Effector memory CD8-positive, alpha-beta T cell (primary cell): ENCODE measurements around the gene UNC5B.
A peak's percentile ranks its signal among the peaks of the same experiment; 100 is the strongest.

Experiments
- ATAC-seq: fragments of 150-1000 bp; cut with Tn5 transposase; replicated peaks from 2 replicates; pipeline ENCODE4 v1.10.0; 2021; ENCODE audit warnings: mild to moderate bottlenecking, moderate library complexity
- DNase-seq, 3 experiments: peaks; one replicate each; pipeline ENCODE4 v3.0.0; 2021
- H3K27ac Mint-ChIP-seq, 2 donors: one replicate each; pipeline ENCODE4 v1.8.0; 2022; ENCODE audit warnings: mild to moderate bottlenecking in 2 of 2, mixed read lengths in 2 of 2, moderate library complexity in 2 of 2
- H3K27me3 Mint-ChIP-seq, 2 donors: one replicate each; pipeline ENCODE4 v1.8.0; 2022; ENCODE audit warnings: mixed read lengths in 2 of 2
- H3K36me3 Mint-ChIP-seq: one replicate; pipeline ENCODE4 v1.8.0; 2022; ENCODE audit warnings: mild to moderate bottlenecking, moderate library complexity, mixed read lengths; ENCODE audit not compliant: insufficient read depth
- H3K4me1 Mint-ChIP-seq, 2 donors: one replicate each; pipeline ENCODE4 v1.8.0; 2022; ENCODE audit warnings: low read depth in 2 of 2, mixed read lengths in 2 of 2
- H3K4me3 Mint-ChIP-seq, 2 donors: one replicate each; pipeline ENCODE4 v1.8.0; 2022; ENCODE audit warnings: mild to moderate bottlenecking in 2 of 2, mixed read lengths in 2 of 2, moderate library complexity in 2 of 2
- H3K9me3 Mint-ChIP-seq, 2 donors: one replicate each; pipeline ENCODE4 v1.8.0; 2022; ENCODE audit warnings: mixed read lengths in 2 of 2

The UNC5B gene

DNA sequence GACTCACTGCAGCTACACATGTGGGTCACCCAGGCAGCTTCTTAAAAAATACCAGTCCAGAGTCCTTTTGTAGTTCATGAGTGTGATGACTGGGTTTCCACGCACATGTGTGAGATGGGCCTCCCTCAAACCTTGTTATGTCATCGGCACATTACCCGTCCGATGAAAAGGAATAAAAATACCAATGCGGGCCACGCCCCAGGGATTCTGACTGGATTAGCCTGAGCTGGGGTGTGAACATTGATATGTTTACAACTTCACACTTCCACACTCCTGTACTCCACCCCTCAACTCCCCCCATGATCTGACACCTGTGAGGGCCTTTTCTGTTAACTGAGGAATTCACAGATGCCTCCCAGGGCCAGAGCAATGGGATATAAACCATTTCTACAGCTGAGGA, 112.9 kb downstream of the UNC5B start:
- Mint-ChIP-seq H3K9me3 (no peaks in the 10 kb centered on the region), H3K4me1 (peaks cover 22 to 33% of the 10 kb centered on the region in 2 donors), H3K27me3 (no peaks in the 10 kb centered on the region), H3K36me3 (peaks cover 17% of the 10 kb centered on the region), H3K4me3 (no peak overlapping the region), H3K27ac (no peak overlapping the region)
- DNase-seq, result no peak
- no peak for ATAC-seq

DNA sequence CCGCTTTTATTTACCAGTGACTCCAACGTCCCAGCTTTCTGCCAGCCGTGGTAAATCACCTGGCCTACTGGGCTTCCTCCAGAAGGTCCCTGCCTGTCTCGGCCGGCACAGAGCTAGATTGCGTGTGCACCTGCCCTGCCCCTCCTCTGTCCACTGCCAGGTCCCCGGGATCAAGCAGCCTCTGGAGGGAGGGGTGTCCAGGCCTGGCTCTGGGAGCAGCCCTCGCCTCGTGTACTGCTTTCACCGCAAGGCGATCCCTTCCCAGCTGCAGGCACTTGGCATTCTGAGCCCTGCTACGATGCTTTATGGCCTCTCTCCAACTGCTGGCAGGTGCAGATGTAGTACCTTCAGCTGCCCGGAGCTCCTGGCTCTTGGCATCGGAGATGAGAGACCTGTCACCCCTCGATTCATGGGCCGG, 114.1 kb downstream of the UNC5B start:
- ATAC-seq, result no peak
- H3K27ac Mint-ChIP-seq, result peak overlapping the region in 1 of 2 donors; percentile 44
- no peak overlapping the region for H3K4me3 Mint-ChIP-seq
- no peaks in the 10 kb centered on the region for H3K9me3 Mint-ChIP-seq
- H3K27me3 Mint-ChIP-seq, result no peaks in the 10 kb centered on the region
- no peak for DNase-seq
- H3K4me1 Mint-ChIP-seq, result peaks cover 18 to 32% of the 10 kb centered on the region in 2 donors
- peaks cover 17% of the 10 kb centered on the region for H3K36me3 Mint-ChIP-seq

DNA sequence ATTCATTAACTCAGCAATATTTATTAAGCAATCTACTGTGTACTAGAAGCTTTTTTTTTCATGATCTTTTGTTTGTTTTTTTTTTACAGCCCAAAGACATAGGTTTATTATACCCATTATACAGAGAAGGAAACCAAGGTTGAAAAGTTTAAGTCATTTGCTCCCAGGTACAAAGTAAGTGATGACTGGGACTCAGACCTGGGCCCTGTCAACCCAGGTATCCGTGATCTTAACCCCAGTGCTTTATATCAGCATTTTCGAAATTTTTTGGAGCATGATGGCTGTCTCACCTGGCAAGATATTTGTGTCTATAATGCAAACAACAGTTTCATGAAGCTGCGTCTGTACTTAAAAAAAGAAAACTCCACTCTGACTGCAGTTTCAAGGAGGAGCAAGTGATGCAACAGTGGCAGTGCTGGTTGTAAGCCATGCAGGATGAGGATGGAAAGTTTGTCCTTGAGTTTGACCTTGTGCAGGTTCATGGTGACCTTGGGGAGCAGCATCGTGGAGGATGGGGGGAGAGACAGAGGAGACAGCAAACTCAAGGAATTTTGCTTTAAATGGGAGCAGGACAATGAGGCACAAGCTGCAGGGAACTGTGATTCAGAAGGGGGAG, 118.5 kb downstream of the UNC5B start:
- H3K27ac Mint-ChIP-seq, result no peak overlapping the region
- no peaks in the 10 kb centered on the region for H3K9me3 Mint-ChIP-seq
- peaks cover 8% of the 10 kb centered on the region for H3K36me3 Mint-ChIP-seq
- no peaks in the 10 kb centered on the region for H3K27me3 Mint-ChIP-seq
- ATAC-seq, result no peak
- H3K4me1 Mint-ChIP-seq, result peaks cover 16 to 25% of the 10 kb centered on the region in 2 donors
- H3K4me3 Mint-ChIP-seq, result no peak overlapping the region
- no peak for DNase-seq

DNA sequence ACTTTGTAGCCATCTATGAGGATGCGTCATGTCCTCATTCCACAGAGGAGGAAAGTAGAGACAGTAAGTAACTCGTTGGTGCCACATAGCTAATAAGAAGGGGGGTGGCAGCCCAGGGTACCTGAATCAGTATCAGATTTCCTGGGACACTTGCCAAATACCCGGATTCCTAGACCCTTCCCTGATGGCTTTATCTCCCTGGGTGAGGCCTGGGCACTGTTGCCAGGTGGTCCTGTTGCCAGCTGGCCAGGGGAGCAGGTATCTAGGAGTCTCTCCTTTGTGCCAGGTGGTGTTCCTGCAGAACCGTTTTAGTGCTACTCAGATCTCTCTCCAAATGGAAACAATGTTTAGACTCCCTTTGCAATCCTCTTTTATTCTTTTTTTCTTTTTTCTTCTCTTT, 119.4 kb downstream of the UNC5B start:
- no peaks in the 10 kb centered on the region for H3K9me3 Mint-ChIP-seq
- no peak overlapping the region for H3K27ac Mint-ChIP-seq
- H3K27me3 Mint-ChIP-seq, result no peaks in the 10 kb centered on the region
- H3K4me1 Mint-ChIP-seq, result peaks cover 18 to 25% of the 10 kb centered on the region in 2 donors
- no peak overlapping the region for H3K4me3 Mint-ChIP-seq
- DNase-seq, result no peak
- peaks cover 7% of the 10 kb centered on the region for H3K36me3 Mint-ChIP-seq
- ATAC-seq, result no peak

DNA sequence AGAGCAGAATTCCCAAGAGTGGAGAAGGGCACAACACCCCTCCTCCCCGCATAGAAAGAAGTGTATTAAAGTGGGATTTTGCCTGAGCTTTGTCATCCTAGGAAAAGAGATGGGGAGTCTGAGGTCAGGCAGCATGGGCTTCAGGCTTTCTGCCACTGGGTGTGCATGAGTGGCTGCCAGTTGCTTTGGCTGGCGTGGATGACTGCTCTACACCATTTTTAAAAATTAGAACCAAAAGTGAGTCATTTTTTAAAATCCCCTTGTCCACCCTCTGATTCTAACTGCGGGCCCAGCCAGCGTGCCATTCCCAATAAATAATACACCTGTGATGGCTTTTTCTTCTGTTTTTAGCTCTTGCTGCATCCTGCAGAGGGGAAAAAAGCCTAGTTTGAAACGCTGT, 120.1 kb downstream of the UNC5B start:
- H3K27me3 Mint-ChIP-seq, result no peaks in the 10 kb centered on the region
- DNase-seq (no peak), ATAC-seq (no peak)
- no peaks in the 10 kb centered on the region for H3K9me3 Mint-ChIP-seq
- peaks cover 15 to 21% of the 10 kb centered on the region in 2 donors for H3K4me1 Mint-ChIP-seq
- peak overlapping the region in 1 of 2 donors; percentile 82 for H3K27ac Mint-ChIP-seq
- H3K4me3 Mint-ChIP-seq, result no peak overlapping the region
- H3K36me3 Mint-ChIP-seq, result peaks cover 3% of the 10 kb centered on the region

DNA sequence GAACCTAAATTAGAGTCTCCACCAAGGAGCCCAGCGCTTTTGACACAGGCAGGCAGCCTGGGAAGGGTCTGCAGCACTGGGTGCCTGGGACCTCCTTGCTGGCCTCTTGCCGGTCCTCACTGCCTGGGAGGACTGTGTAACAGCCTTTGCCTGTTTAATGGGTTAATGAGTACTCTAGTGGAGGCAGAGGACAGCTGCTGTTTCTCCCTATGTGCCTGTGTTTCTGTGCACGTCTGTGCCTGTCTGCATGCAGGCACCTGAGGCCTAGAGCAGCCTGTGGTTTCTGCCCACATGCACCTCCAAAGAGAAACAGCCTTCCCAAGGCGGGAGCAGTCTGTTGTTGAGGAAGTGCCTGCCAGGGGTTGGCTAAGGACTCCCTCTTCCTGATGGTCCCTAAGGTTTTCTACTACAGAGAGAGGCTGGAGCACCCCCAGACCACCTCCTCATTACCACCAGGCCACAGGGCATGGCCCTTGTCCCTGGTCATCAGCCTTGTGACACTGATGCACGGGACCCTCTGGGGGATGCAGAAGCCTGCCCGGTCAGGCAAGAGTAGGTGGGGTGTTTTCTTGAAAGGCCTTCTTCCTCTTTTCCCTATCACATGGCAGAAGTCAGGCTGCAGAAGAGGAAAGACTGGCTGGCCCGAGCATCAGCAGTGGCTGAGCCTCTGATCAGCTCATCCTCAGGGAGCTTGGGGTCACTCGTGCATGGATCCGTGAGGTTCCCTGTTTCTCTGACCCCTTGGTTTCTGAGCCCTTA, 120.9 kb downstream of the UNC5B start:
- Mint-ChIP-seq H3K36me3 (peaks cover 3% of the 10 kb centered on the region), H3K27ac (peak overlapping the region in 1 of 2 donors; percentile 82), H3K4me3 (no peak overlapping the region), H3K4me1 (peaks cover 14 to 17% of the 10 kb centered on the region in 2 donors), H3K9me3 (no peaks in the 10 kb centered on the region), H3K27me3 (no peaks in the 10 kb centered on the region)
- no peak for DNase-seq
- no peak for ATAC-seq

DNA sequence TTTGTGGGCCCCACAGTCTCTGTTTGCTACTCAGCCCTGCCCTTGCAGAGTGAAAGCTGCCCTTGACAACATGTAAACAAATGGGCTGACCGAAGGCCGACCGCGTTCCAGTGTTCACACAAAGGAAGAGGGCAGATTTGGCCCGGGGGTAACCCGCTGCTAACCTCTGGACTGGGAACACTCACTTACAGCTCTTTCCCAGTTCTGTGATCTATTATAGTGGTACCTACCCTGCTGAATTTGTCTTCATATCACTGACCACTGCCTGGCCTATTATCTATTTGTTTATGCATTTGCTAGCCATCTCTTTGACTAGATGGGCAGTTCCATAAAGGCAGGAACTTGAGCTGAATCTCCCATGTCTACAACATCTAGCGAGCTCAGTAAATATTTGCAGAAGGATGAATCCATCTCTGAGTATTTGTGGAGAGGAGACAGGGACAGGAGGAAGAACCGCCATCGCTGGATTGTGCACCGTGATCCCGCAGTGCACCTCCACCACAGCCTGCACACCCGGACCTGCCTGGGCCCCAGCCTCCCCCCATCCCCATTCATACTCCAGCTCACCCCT, 121.9 kb downstream of the UNC5B start:
- ATAC-seq (no peak), DNase-seq (no peak)
- peaks cover 8% of the 10 kb centered on the region for H3K36me3 Mint-ChIP-seq
- H3K4me1 Mint-ChIP-seq, result peaks cover 12 to 15% of the 10 kb centered on the region in 2 donors
- H3K4me3 Mint-ChIP-seq, result no peak overlapping the region
- H3K9me3 Mint-ChIP-seq, result no peaks in the 10 kb centered on the region
- H3K27me3 Mint-ChIP-seq, result no peaks in the 10 kb centered on the region
- H3K27ac Mint-ChIP-seq, result no peak overlapping the region

DNA sequence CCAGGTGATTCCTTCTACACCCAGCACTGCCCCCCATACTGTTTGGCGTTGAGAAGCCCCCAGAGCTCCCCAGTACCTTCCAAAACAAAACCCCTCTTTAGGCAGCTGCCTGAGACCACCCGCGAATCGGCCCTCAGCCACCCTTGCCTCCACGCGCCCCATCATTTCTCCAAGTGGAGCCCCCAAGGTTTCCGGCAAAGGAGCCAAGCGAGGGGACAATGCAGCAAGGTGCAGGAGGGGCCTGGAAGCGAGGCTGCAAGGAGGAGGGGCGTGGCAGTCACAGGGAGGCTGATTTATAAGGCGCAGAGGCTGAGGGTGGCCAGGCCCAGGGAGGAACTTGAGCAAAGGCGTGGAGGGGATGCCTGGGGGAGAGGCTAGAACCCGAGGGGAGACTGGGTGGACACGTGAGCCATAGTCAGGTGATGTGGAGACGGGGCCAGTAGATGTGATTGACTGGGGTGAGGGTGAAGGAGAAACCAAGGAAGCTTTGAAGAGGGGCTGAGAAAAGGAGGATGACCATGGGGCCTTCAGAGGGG, 122.9 kb downstream of the UNC5B start:
- no peaks in the 10 kb centered on the region for H3K9me3 Mint-ChIP-seq

DNA sequence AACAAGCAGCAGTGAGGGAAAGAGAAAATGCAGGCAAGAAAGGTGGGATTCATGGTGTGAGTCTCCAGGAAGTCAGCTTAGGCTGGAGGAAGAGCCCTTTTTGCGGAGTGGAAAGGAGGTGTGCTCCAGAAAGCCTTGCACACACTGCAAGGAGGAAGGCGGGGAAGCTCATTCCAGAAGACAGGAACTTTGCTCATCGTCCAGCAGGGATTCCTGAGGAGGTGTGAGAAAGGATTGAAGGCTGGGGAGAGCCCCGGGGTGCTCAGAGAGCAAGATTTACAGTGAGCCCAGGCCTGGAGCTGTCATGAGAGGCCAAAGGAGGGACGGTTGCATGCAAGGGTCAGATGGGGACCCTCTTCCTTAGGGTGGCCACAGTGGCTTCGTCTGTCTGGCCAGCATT, 124.3 kb downstream of the UNC5B start:
- peaks cover 5% of the 10 kb centered on the region for H3K36me3 Mint-ChIP-seq
- no peaks in the 10 kb centered on the region for H3K27me3 Mint-ChIP-seq
- no peak overlapping the region for H3K27ac Mint-ChIP-seq
- no peak overlapping the region for H3K4me3 Mint-ChIP-seq
- ATAC-seq (no peak), DNase-seq (no peak)
- H3K4me1 Mint-ChIP-seq, result peaks cover 13 to 19% of the 10 kb centered on the region in 2 donors
- H3K9me3 Mint-ChIP-seq, result no peaks in the 10 kb centered on the region

More for the DNA sequence above, 122.9 kb downstream of the UNC5B start:
- Mint-ChIP-seq H3K36me3 (peaks cover 5% of the 10 kb centered on the region), H3K4me1 (peaks cover 15% of the 10 kb centered on the region in 2 donors), H3K27me3 (no peaks in the 10 kb centered on the region), H3K4me3 (no peak overlapping the region), H3K27ac (peak overlapping the region in 1 of 2 donors; percentile 52)
- no peak for ATAC-seq
- no peak for DNase-seq

DNA sequence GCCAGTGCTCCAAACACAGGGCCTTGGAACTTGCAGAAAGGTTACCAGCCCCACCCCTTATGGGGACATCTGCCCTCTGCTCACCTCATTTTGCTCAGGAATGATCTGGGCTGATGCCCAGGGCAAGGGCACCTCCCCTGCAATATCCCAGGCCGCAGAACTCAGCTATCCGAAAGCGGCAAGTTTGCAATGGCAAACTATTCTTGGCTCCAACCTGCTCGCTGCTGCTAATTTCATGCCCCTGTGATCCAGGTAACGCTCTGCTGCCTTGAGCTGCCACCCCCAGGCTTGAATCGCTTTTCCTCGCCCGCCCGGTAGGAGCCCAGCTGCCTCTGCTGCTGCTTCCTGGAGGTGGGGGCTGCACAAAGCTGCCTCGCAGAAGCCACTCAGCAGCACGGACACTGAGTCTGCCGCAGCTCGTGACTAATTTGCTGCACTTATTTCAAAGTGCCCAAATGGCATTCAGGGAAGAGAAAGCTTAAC, 124.9 kb downstream of the UNC5B start:
- Mint-ChIP-seq H3K36me3 (peaks cover 5% of the 10 kb centered on the region), H3K27me3 (no peaks in the 10 kb centered on the region), H3K4me3 (no peak overlapping the region), H3K27ac (no peak overlapping the region), H3K9me3 (no peaks in the 10 kb centered on the region), H3K4me1 (peaks cover 13 to 19% of the 10 kb centered on the region in 2 donors)
- DNase-seq, result no peak
- no peak for ATAC-seq

DNA sequence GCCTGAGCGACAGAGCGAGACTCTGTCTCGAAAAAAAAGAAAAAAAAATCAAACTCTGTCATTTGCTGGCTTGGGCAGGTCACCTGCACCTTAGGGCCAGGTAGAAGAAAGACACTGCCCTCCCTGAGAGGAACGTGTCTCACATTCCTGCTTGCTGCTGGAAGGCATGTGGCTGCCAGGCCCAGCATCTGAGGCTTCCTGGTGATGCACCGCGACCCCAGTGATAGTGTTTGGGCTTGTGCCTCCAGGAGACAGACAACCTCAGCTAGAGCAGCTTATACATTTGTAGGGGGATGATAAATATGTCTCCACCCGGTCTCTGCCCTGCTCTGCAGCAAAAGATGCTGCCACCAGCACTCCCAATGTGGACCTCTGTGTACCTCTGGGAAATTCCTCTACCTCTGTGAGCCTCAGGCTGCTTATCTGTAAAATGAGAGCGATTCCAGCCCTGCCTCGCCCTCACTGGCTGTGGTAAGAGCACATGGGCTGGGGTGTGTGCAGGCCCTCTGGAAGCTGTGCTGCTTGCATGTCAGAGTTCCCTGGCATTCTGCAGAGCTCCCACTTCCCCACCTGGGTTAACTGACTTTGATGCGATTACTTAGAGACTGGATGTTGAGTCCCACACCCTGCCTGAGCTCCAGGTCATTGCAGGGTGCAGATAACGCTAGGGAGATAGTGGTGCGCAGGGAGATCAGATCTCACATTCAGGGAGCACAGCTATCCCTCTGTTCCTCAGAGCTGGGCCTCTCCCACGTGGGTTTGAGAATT, 126.5 kb downstream of the UNC5B start:
- Mint-ChIP-seq H3K27me3 (no peaks in the 10 kb centered on the region), H3K36me3 (peaks cover 5% of the 10 kb centered on the region), H3K9me3 (no peaks in the 10 kb centered on the region), H3K27ac (no peak overlapping the region), H3K4me1 (peaks cover 13 to 15% of the 10 kb centered on the region in 2 donors), H3K4me3 (no peak overlapping the region)
- no peak for DNase-seq
- ATAC-seq, result no peak

DNA sequence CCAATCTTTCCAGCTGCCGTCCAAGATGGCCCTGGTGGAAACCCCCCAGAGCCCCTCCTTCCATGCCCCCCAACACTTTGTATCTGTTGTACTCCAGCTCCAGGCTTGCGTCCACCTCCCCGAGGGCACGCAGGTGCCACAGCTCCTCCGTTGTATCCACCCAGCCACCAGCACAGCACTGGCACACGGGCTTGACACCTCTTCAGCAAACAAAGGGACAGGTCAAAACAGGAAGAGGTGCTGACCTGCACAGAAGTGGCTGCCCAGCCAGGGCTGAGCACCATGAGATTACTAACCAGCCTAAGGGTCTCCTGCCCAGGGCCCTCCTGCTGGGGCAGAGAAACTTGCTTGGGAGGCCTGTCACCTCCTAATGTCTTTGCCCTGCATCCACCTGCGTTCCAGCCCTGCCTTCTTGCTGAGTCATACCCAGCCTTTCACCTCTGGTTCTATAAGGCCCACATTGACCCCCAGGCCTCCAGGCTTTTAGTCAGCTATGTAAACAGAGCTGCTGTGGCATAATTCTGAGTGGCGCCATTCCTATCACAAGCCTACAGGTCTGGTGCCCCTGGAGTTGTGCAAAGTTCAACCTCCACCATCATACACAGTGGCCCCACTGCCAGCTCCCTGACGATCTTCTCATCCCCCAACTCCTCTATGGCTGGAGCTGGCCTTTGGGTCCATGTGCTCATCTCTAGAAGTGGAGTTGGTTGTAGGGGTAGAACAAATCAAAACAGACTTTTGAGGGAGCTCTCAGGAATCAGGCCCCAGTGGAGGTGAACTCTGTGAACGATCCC, 127.6 kb downstream of the UNC5B start:
- Mint-ChIP-seq H3K9me3 (no peaks in the 10 kb centered on the region), H3K27me3 (no peaks in the 10 kb centered on the region), H3K4me1 (peaks cover 9 to 10% of the 10 kb centered on the region in 2 donors), H3K4me3 (no peak overlapping the region), H3K27ac (no peak overlapping the region), H3K36me3 (peaks cover 5% of the 10 kb centered on the region)
- ATAC-seq, result no peak
- no peak for DNase-seq
